ENCODE measurements around the gene FHIT.

- TF ChIP-seq POLR2AphosphoS5 (IDR thresholded peaks at IDR 0.05), result no peak
- TF ChIP-seq CTCF (IDR thresholded peaks at IDR 0.05), result no peak
These were observed 1383.9 kb downstream of the FHIT start for GRCh38 chr3:59867185-59868002.

All from transverse colon (tissue), 4 donors.